HG02884 (cell line): ENCODE results near the gene NRG2.

Experiments used
- ATAC-seq: cut with Tn5 transposase; IDR thresholded peaks from one replicate; pipeline ENCODE4 v1.9.1; 2021; ENCODE audit warnings: mild to moderate bottlenecking, moderate library complexity; ENCODE audit not compliant: unreplicated experiment

Gene NRG2

DNA sequence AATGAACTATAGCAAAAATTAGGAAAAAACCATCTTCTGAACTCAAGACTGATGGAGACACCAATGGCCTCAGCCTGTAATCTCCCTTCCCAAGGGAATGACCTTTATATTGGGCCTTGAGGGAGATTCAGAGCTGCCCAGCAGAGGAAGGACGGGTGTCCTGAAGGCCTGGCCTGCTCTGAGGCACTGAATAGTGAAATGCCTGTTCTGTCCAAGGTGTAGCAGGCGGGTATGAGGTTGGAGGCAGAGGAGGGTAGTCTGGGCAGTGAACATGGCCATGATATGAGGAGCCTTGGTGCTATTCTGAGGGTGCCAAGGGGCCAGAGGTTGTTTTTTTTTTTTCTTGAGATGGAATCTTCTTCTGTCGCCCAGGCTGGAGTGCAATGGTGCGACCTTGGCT lies 222.5 kb downstream of the NRG2 start:
- no peak for ATAC-seq

DNA sequence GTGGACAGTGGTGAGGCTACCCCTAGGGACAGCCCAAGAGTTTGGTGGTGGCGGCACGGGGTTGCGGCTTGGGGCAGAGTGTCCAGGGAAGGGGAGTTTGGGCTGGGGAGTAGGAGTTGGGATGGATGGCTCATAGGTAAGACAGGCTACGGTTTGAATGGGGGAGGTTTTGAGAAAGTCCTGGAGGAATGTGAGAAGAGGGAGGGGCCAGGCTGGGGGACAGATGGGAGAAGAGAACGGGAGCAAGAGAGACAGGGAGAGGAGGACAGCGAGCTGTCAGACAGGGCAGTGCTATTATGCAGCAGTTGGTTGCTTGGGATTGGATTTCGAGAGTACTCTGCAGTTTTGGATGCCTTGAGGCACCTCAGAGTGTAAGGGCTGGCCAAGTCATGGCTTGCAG lies 223.0 kb downstream of the NRG2 start:
- ATAC-seq: no peak

- ATAC-seq: no peak
These were observed 225.1 kb downstream of the NRG2 start for GRCh38 chr5:139817970-139818369.

- ATAC-seq: no peak
These were observed 225.7 kb downstream of the NRG2 start for GRCh38 chr5:139817362-139817761.

DNA sequence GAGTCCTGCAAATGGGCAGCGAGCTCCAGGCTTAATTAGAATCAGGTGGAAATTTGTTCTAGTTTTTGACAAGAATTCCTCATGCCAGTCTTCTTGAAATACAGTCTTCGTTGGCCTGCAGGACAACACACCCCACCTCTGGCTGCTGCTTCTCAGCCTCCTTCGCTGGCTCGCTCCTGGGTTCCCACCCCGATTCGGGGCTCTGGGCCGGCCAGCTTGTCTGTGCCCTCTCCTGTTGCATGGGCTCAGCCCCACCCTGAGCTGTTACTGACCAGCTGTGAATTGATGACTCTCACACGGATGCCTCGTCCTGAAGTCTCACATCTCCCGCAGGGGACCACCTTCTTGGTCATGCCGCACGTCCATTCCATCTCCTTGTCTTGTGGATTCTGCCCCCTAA lies 226.5 kb downstream of the NRG2 start:
- no peak for ATAC-seq

- no peak for ATAC-seq
These were observed 228.3 kb downstream of the NRG2 start for GRCh38 chr5:139814704-139815280.

- ATAC-seq: no peak
These were observed 228.9 kb downstream of the NRG2 start for GRCh38 chr5:139814191-139814601.

GRCh38 chr5:139812836-139813805 lies 230.0 kb downstream of the NRG2 start:
- ATAC-seq: no peak

DNA sequence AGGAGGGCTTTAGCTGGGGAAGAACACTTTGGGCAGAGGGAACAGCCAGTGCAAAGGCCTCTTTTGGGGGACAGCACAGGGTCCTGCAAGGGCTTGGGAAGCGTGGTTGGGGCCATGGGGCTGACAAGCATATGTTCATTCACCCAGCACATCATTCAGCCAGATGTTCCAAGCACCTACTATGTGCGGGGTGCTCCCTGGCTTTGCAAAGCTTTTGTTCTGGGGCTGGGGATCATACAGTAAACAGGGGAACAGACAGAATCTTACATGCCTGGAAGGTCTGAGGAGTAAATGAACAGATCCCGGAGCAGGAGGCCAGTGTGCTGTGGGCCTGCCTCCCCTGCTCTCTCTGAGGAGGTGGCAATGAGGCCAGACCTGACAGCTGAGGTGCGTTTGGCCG lies 230.8 kb downstream of the NRG2 start:
- ATAC-seq: no peak

DNA sequence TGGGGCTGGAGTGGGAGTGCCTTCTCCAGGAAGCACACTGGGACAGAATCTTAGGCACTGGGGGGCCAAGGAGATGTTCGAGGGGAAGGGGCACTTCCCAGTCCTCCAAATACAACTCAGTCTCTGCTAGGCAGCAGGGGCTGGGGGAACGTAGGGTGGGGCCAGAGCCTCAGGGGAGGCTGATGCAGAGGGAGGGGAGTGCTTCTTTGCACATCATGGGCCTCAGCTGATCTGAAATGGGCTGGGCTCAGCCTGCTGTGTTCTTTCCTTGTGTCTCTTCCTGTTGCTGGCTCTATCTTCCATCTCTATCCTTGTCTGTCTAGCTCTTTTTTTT lies 231.9 kb downstream of the NRG2 start:
- ATAC-seq: no peak

DNA sequence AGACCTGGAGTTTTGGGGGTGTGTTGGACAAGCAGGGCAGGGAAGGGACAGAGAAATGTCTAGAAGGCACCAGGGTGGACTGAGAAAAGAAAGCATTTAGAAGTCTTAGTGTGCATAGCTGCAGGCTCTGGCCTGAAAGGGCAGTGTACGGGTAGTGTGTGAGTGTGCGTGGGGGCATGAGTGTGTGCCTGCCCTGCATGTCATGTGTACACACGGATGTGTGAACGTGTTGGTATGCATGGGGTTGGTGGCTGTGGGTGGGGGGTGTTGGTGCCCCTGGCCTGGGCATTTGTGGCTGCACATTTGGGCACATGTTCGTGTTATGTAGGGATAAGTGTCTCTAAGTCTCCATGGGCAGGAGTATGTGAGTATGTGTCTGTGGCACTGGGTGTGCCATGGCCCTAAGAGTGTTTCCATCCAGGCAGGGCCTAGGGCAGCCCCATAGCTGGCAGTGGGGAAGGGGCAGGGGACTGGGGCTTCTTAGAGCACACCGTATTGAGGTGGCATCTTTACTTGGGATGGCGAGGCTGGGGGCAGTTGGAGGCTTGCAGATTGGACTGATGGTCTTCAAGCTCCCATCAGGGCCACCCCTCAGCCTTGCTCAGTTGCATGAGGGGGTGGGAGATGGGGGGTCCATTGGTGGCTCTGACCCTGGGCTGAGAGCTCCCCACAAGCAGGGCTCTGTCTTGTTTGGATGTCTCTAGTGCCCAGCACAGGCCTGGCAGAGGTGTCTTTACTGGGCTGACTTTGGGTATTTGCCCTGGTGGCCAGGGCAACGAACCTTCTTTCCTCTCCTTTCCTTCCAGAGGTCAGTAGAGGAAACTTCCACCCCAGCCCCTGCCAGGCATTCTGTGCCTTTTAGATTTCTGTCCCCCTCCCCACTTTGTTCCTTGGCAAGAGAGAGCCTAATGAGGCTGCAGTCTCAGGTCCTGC lies 232.5 kb downstream of the NRG2 start:
- ATAC-seq: no peak

DNA sequence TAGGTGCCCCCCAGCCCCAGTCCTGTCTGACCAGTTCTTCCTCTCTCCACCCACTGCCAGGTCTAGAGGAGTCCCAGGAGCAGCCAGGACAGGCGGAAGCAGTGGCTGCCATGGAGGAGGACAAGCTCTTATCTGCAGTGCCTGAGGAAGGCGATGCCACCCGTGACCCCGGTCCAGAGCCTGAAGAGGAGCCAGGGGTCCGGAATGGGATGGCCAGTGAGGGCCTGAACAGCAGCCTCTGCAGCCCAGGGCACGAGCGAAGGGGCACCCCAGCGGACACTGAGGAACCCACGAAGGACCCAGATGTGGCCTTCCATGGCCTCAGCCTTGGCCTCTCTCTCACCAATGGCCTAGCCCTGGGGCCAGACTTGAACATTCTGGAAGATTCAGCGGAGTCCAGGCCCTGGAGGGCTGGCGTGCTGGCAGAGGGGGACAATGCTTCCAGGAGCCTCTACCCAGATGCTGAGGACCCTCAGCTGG lies 233.7 kb downstream of the NRG2 start:
- no peak for ATAC-seq

DNA sequence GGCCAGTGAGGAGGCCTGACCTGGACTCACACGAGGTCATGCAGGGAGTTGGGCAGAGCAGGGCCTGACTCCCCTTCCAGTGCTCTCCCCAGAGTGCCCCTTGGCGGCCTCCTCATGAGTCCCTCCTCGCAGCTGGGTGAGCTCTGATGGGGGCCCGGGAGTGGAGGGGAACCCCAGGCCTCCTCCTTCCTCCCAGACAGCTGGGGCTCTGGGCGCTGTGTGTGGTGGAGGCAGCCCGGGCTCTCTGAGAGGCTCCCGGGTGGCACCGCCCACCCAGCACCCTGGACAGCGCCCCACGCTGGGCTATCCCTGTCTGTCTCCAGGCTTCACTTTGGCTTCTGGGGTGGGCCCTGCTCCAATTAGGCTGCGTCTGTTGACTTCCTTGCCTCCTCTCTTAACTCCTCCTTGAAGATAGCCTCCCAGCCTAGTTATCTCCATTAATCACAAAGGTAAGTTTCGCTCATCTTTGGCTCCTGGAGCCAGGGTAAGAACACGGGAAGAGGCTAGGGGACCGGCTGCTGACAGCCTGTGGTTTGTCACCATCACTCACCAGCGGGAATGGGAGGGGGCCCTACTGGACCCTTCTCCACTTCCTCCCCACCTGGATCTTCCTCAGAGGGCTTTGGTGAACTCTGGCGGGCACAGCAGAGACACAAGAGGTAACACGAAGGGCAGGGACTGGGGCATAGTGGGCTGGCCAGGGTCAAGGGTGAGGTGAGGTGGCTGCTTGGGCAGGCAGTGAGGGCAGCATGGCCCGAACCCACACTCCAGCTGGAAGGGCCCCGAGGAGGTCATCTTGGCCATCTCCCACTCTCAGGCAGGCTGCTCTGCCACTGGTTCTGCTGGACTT lies 234.4 kb downstream of the NRG2 start:
- ATAC-seq: no peak

- no peak for ATAC-seq
These were observed 235.5 kb downstream of the NRG2 start for GRCh38 chr5:139807647-139808030.

DNA sequence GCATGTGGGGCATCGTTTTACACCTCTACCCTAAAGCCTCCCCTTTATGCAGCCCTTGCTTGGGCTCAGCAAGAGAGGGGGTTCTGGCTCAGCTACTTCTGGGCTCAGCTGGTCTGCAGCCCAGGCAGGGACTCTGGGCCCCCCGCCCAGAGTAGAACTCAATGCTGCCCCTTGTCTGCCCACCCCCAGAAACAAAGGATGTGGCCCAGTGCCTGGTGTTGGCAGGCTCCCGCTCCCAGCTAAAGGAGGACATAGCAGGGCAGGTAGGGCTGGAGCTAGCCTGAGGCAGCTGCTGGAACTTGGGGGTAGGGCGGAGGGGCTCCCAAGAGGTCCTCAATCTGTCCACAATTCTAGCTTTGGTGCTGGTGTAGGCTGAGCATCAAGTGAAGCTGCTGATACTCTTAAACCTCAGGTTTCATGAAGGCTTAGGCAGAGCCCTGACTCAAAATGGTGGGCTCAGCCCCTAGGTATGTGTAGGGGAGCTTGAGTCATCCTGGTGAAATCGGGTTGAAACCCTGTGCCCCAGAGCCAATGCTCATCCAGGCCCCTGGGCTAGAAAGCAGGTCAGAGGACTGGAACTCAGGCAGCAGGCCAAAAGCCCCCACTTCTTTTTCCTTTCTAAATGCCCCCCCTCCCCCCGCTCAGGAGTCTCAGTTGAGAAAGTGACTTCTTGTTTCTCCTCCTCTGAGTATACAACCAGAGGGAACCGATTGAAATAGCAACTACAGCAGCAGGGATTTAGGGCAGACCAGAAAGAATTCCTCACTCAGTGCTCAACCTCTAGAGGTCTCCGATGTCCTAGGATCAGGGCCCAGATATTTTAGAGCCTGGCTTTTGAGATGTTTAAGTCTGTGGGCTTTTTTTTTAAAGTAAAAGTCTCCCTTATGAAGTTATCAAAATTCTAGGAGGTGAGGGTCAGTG lies 236.1 kb downstream of the NRG2 start:
- ATAC-seq: no peak

DNA sequence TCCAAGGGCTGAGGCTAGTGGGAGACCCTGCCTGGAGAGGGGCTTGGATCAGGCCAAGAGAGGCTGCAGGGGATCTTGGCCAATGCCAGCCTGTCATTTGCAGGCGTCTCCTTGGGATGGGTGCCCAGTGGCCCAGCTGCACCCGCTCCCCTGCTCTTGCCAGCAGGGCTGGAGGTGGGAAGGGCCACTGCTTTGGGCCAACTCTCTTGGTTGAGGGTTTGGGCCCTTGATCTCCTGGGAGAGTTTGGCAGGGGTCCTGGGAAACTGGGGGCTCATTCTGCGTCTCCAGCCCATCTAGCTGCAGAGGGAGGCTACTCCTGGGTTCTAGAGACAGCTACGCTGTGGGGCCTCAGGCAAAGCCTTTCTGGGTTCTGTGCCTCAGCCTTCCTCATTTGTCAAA lies 237.0 kb downstream of the NRG2 start:
- no peak for ATAC-seq

GRCh38 chr5:139805545-139805944 lies 237.6 kb downstream of the NRG2 start:
- ATAC-seq: no peak

- ATAC-seq: no peak
These were observed 238.2 kb downstream of the NRG2 start for GRCh38 chr5:139804800-139805397.

DNA sequence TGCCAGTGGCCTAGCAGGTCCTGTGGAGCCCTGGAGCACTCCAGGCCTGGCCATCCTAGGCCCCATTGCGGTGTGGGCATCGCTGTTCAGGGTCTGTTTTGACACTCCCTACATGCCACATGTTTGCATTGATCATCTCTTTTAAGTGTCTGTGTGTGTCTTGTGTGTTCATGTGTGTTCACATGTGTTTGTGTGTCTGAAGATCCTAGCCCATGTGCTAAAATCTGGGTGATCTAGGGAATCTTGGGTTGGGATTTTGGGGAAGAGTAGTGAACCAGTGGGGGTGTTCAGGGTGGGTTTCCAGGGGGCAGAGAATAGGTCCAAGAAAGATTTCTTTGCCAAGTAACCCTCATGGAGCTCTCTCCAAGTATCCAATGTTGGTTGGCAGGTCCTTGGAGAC lies 239.1 kb downstream of the NRG2 start:
- no peak for ATAC-seq
